Suprapubic skin (tissue), 3 donors: Measurements from ENCODE around the gene ADGRB3.

Experiments
- CTCF ChIP-seq, 2 donors: fragments of 200-600 bp in 1 of 2; fragments of 450-650 bp in 1 of 2; sonication (generic) in 1 of 2; IDR thresholded peaks; one replicate each; pipeline ENCODE4 v1.5.1; 2016 to 2019; ENCODE audit warnings: antibody characterized with exemption in 2 of 2, mild to moderate bottlenecking in 1 of 2, moderate library complexity in 1 of 2
- POLR2A ChIP-seq, 2 donors: fragments of 450-650 bp; IDR thresholded peaks; one replicate each; pipeline ENCODE4 v1.6.1; 2017; ENCODE audit warnings: antibody characterized with exemption in 2 of 2, mild to moderate bottlenecking in 2 of 2, moderate library complexity in 2 of 2

- TF ChIP-seq CTCF (IDR thresholded peaks at IDR 0.05) (no peak), POLR2A (IDR thresholded peaks at IDR 0.05) (no peak)
These were observed 355.2 kb downstream of the ADGRB3 start for GRCh38 chr6:68990317-68990716.
